NOMO-1 treated with DMSO at 0.1 percent for 48 hours (cell line): ENCODE data around the gene LHFPL2.

Source experiments
- DNase-seq: peaks from one replicate; lab custom pipeline; 2025; ENCODE audit not compliant: unreplicated experiment; lab: John Stamatoyannopoulos, UW

LHFPL2 gene

GRCh38 chr5:78597974-78598371 is 50.6 kb downstream of the LHFPL2 start:
- no peak for DNase-seq

GRCh38 chr5:78597068-78597973 is 51.3 kb downstream of the LHFPL2 start:
- DNase-seq: no peak

- no peak for DNase-seq
Measured at GRCh38 chr5:78595458-78595921, 53.1 kb downstream of the LHFPL2 start.

GRCh38 chr5:78594610-78595457 is 53.7 kb downstream of the LHFPL2 start:
- no peak for DNase-seq

GRCh38 chr5:78594021-78594420 is 54.6 kb downstream of the LHFPL2 start:
- no peak for DNase-seq

GRCh38 chr5:78593465-78593864 is 55.1 kb downstream of the LHFPL2 start:
- no peak for DNase-seq

GRCh38 chr5:78592735-78593386 is 55.7 kb downstream of the LHFPL2 start:
- DNase-seq: no peak

GRCh38 chr5:78591972-78592700 is 56.4 kb downstream of the LHFPL2 start:
- peak; percentile 57 for DNase-seq

GRCh38 chr5:78591138-78591612 is 57.4 kb downstream of the LHFPL2 start:
- DNase-seq: no peak

- DNase-seq: no peak
Measured at GRCh38 chr5:78589923-78590322, 58.6 kb downstream of the LHFPL2 start.

- DNase-seq: no peak
Measured at GRCh38 chr5:78588507-78588906, 60.1 kb downstream of the LHFPL2 start.

- peak; percentile 22 for DNase-seq
Measured at GRCh38 chr5:78587775-78588291, 60.7 kb downstream of the LHFPL2 start.

- DNase-seq: no peak
Measured at GRCh38 chr5:78587081-78587774, 61.3 kb downstream of the LHFPL2 start.

GRCh38 chr5:78586251-78586650 is 62.3 kb downstream of the LHFPL2 start:
- DNase-seq: peak; percentile 57

- DNase-seq: no peak
Measured at GRCh38 chr5:78578015-78578414, 70.6 kb downstream of the LHFPL2 start.

GRCh38 chr5:78577071-78577807 is 71.3 kb downstream of the LHFPL2 start:
- no peak for DNase-seq

- no peak for DNase-seq
Measured at GRCh38 chr5:78576376-78576775, 72.2 kb downstream of the LHFPL2 start.

GRCh38 chr5:78574731-78575161 is 73.8 kb downstream of the LHFPL2 start:
- DNase-seq: no peak

- DNase-seq: peak; percentile 12
Measured at GRCh38 chr5:78574131-78574673, 74.4 kb downstream of the LHFPL2 start.
